ENCODE measurements around the gene HERC6. TPM values are rescaled to one million over a fixed set of nuclear protein-coding genes. Genes with fewer than 3 reads are reported as not detected.
"Not testable (repeated sequence)": the region's sequence is repeated elsewhere in the genome, so short reads cannot be mapped to it uniquely, and the experiment has no call there.

Gene HERC6
- 2.4 and 5.4 TPM in 2 replicates for total RNA-seq

DNA sequence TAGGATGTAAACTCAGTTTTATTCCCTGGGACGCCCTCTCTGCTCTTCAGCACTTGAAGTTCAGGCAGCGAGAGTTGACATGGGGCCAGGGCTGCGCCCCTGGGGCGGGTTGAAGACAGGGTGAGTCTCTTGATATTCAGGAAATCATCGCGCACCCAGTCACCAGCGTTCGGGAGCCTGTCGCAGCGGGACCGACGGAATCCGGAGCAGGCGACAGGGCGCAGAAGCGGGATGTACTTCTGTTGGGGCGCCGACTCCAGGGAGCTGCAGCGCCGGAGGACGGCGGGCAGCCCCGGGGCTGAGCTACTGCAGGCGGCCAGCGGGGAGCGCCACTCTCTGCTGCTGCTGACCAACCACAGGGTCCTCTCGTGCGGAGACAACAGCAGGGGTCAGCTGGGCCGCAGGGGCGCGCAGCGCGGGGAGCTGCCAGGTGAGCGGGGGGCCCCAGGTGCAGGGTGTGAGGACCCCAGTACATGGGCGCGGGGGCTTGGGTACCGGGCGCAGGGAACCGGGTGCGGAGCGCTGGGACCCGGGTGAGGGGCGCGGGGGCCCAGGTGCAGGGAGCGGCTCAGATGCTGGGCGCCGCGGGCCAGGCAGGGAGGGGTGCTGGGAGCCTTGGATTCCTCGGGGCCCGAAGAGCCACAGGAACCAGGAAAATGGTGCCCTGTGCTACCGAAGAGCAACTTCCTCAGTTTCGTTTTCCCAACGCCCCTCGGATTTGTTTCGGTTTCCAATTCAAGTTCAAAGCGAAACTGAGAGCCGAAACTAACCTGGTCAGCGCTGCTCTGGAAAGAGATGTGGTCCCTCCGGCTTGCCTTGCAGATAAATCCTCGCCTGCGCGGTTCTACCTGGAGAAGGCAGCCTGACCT, at the start of gene HERC6:
Gene HERC6, plus strand, starts transcription at position 162 of the 869 bp plus-strand sequence. Its CDS starts 70 bp downstream, at position 232.
- DNase-seq (ENCODE audit: low read depth): peak; percentile 49
- peak within 1 kb of the TSS; percentile 92 for H3K4me3 ChIP-seq (ENCODE audit: low read depth, low read length)
- TF ChIP-seq, protein P1, sequence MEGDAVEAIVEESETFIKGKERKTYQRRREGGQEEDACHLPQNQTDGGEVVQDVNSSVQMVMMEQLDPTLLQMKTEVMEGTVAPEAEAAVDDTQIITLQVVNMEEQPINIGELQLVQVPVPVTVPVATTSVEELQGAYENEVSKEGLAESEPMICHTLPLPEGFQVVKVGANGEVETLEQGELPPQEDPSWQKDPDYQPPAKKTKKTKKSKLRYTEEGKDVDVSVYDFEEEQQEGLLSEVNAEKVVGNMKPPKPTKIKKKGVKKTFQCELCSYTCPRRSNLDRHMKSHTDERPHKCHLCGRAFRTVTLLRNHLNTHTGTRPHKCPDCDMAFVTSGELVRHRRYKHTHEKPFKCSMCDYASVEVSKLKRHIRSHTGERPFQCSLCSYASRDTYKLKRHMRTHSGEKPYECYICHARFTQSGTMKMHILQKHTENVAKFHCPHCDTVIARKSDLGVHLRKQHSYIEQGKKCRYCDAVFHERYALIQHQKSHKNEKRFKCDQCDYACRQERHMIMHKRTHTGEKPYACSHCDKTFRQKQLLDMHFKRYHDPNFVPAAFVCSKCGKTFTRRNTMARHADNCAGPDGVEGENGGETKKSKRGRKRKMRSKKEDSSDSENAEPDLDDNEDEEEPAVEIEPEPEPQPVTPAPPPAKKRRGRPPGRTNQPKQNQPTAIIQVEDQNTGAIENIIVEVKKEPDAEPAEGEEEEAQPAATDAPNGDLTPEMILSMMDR (conservative IDR thresholded peaks at IDR 0.05; ENCODE audit: low read depth, low read length): peak; percentile 62

DNA sequence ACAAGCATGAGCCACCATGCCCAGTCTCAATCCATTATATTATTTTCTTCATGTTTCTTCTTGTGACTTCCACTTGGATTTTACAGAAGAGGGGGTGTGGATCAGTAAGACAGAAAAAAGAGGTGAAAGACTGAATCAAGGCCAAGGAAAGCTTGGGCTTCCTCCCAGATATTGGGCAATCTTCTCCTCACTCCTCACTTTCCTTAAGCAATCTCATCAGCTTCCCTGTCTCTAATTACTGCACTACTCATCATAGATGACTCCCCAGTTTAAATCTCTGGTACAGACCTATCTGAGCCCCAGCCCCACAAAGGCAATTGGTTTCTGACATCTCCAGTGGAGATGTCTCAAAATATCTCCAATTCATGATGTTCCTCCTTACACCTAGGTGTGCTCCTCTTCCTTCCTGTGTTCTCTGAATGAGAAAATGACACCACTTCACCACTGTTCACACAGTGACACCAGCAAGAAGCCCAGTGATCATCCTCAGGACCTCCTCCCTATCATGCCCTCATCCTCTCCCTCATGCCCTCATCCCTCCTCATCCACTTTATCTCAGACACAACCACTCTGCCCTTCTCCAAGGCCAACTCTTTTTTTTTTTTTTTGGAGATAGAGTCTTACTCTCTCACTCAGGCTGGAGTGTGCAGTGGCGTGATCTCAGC, 44.8 kb upstream of the HERC6 start:
- TF ChIP-seq, protein P1 (conservative IDR thresholded peaks at IDR 0.05; ENCODE audit: low read depth, low read length): no peak
- DNase-seq (ENCODE audit: low read depth): no peak
- no peak overlapping the region for H3K4me3 ChIP-seq (ENCODE audit: low read depth, low read length)

DNA sequence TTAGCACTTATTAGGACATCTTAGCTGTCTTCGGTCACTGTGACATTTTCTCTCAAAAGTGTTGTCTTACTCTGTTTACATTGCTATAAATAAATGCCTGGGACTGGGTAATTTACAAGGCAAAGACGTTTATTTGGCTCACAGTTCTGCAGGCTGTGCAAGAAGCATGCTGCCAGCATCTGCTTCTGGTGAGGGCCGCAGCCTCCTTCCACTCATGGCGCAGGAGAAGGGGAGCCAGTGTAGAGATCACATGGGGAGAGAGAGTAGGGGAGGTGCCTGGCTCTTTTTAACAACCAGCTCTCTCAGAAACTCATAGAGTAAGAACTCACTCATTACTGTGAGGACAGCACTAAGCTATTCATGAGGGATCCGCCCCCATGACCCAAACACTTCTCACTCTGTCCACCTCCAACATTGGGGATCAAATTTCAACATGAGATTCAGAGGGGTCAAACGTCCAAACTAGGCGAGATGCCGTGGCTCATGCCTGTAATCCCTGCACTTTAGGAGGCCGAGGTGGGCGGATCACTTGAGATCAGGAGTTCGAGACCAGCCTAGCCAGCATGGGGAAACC, 43.5 kb upstream of the HERC6 start:
- TF ChIP-seq, protein P1 (conservative IDR thresholded peaks at IDR 0.05; ENCODE audit: low read depth, low read length): no peak
- no peak overlapping the region for H3K4me3 ChIP-seq (ENCODE audit: low read depth, low read length)

DNA sequence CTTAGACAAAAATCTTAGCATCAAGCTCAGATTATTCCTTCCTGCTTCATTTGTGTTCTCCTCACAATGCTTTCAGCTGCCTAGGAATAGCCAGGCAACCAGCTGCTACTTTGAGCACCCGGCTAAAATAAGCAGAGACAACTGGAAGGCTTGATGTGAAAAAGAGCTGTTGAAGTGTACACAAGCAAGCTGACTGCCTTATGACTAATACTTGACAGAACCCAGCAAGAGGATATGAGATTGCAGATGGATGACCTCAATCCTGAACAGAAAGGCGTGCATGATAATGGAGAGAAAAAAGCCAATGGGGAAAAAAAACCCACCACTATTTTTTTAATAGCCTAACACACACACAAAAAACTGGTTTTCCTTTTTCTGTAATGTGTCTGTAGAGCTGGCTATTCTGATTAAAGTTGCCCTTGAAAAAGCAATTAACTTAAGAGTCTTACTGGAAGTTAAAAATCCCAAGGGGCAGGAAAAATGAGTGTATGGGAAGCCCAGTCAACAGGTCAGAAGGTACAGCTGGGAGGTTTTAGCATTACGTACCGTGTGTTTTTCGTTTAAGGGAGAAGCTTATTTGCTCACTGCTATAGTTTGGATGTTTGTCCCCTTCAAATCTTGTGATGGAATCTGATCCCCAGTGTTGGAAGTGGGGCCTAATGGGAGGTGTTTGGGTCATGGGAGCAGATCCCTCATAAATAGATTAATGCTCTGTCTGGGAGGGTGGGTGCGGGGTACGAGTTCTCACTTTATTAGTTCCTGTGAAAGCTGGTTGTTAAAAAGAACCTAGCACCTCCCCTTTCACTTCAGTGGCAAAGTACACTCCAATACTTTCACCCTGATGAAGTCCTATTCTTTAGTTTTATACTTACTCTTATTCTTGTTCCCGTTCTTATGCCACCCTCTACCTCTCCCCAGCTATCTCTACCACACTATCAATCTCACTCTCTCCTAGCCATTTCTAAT, 37.1 kb upstream of the HERC6 start:
- DNase-seq (ENCODE audit: low read depth): no peak
- TF ChIP-seq, protein P1 (conservative IDR thresholded peaks at IDR 0.05; ENCODE audit: low read depth, low read length): no peak
- no peak overlapping the region for H3K4me3 ChIP-seq (ENCODE audit: low read depth, low read length)

More for the DNA sequence above, 43.5 kb upstream of the HERC6 start:
- DNase-seq (ENCODE audit: low read depth): no peak

DNA sequence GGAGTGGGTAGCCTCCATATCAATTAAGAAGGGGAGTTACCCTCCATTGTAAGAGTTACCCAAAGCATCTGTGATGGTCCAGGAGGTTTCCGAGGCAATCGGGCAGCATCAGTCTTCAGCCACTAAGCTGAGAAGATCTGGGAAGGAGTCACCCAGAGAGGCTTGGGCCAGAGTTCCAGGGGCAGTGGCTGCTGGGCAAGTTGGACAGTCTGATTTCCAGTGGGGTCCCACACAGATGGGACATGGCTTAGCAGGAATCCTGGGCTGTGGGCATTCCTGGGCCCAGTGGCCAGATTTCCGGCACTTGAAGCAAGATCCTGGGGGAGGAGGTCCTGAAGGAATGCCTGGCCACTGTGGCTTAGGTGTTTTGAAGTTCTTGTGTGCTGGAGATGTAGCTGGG, 31.8 kb upstream of the HERC6 start:
- not testable (repeated sequence) for H3K4me3 ChIP-seq (ENCODE audit: low read depth, low read length); DNase-seq (ENCODE audit: low read depth)

DNA sequence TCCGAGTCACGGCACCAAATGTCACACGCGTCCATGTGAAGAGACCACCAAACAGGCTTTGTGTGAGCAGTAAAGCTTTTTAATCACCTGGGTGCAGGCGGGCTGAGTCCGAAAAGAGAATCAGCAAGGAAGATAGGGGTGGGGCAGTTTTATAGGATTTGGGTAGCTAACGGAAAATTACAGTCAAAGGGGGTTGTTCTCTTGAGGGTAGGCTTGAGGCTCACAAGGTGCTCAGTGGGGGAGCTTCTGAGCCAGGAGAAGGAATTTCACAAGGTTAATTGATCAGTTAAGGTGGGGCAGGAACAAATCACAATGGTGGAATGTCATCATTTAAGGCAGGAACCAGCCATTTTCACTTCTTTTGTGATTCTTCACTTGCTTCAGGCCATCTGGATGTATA, 29.9 kb upstream of the HERC6 start:
- H3K4me3 ChIP-seq (ENCODE audit: low read depth, low read length); DNase-seq (ENCODE audit: low read depth): not testable (repeated sequence)

DNA sequence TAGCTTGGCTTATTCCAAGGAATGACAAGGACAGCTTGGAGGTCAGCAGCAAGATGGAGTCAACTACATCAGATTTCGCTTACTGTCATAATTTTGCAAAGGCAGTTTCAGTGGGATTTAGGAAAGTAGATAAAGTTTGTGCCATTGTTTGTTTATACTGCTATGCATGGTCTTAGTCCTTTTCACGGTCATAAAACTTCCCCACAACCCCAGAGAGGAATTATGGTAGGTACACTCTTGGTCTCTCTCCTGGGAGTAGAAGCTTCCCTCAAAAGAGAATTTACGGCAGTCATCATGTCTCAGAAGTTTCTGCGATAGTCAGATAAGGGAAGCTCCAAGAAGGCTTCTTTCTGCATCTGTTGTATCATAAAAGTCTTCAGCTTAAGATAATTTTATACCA, 27.9 kb upstream of the HERC6 start:
- TF ChIP-seq, protein P1 (conservative IDR thresholded peaks at IDR 0.05; ENCODE audit: low read depth, low read length): no peak
- no peak overlapping the region for H3K4me3 ChIP-seq (ENCODE audit: low read depth, low read length)
- DNase-seq (ENCODE audit: low read depth): no peak
